ENCODE results near the gene ZNF470.
A peak's percentile ranks its signal among the peaks of the same experiment; 100 is the strongest.

ZNF470 gene

DNA sequence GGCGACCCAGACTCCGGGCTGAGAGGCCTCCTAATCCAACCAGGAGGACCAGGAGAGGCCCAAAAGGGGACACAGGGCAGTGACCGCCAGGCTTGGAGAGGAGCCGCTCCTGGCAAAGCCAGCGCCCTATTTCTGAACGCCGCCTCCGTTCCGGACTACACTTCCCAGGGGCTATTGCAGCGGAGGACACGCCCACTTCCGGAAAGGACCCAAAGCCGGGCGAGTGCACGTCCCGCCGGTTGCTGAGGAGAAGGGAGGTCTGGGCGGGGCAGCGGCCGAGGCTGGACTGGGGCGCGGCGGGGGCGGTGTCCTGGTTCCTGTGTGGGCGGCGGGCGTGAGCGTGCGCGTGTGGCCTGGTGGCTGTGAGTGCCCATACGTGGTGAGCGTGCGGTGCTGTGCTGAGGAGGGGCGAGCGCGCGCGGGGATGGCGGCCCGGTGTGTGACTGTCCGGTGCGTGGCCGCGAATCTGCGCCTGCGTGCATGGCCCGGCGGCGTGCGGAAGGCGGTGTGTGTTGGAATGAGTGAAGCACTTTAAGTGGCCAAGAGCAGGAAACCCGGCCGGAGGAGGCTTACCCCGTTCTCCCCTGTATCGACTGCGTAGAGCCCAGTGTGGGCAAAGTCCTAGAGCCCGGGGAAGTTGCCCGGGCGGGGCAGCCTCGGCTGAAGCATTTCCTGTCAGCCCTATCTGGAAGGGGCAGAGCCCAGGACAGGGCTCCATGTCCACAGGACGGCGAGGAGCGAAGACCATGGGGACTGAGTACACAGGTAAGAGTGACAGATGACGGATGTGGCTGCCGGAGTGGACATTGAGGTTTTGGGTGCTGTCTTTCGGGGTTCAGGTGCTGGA is at the start of gene ZNF470:
TSS of gene ZNF470 (plus strand) at position 195 of the 847 bp plus-strand sequence. CDS start 2,844 bp downstream, outside the sequence.
- peak; percentile 84 for DNase-seq (ENCODE audit: low read depth)

DNA sequence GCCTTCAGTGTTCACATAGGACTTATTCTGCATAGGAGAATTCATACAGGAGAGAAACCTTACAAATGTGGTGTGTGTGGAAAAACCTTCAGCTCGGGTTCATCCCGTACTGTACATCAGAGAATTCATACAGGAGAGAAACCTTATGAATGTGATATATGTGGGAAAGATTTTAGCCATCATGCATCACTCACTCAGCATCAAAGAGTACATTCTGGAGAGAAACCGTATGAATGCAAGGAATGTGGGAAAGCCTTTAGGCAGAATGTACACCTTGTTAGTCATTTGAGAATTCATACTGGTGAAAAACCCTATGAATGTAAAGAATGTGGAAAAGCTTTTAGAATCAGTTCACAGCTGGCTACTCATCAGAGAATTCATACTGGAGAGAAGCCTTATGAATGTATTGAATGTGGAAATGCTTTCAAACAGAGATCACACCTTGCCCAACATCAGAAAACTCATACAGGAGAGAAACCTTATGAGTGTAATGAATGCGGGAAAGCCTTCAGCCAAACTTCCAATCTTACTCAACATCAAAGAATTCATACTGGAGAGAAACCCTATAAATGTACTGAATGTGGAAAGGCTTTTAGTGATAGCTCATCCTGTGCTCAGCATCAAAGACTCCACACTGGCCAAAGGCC is 41.9 kb upstream of the ZNF470 start:
- DNase-seq (ENCODE audit: low read depth): no peak

DNA sequence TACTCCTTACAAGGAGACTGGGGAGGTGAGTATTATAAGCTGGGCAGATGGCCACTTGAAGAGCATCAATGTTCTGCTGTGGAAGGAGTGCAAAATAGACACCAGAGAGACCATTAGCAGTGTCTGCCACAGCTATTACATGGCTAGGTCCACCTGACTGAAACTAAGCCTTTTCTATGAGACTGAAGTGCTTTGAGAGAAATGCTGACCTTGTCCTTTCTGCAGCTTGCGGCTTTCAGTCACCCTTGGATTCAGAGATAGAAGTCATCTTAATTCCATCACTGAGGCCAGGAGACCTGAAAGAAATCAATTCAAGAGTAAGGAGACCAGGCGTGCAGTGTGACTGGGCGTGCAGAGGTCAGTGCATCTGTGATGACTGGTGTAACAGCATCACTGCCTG is 29.8 kb upstream of the ZNF470 start:
- DNase-seq (ENCODE audit: low read depth): no peak

DNA sequence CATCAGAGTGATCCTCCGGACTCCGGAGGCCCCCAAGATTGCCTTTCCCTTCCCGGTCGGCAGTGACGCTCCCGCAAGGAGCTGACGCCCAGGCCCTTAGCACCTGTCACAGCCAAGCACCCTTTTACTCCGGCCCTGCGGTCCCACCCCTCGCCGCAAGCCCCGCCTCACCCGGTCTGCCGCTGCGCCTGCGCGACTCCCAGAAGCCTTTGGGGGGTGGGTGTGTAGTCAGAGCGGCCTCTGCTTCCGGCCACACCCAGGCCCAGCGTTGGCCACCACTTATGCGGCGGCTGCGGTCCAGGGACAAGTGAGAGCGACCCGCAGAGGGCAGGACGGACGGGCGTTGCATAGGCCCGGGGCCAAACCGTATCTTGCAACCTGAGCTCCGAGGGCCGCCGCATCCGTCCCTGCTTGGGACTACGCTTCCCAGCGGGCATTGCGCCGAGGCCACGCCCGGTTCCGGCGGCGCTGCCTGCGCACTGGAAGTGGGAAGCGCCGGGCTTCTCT is 29.0 kb upstream of the ZNF470 start:
- peak; percentile 87 for DNase-seq (ENCODE audit: low read depth)

DNA sequence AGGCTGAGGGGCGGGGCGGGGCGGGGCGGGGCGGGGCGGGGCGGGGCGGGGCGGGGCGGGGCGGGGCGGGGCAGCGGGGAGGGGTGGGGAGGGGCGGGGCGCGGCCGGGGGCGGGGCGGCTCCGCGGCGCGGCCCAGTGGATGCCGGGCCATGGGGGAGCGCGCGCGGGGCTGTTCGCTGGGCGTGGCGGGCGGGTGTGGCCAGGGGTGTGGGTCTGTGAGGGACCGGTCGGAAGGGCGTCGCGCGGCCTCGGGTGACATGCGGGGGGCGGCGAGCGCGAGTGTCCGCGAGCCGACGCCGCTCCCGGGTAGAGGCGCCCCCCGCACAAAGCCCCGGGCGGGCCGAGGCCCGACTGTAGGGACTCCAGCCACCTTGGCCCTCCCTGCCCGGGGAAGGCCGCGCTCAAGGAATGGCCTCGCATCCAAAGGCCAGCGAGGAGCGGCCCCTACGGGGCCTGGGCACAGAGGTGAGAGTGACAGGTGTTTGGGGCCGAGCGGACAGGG is 28.5 kb upstream of the ZNF470 start, which contains the start of gene ZFP28:
TSS of gene ZFP28 (plus strand) at position 188 of the 503 bp plus-strand sequence. CDS start at position 259, 71 bp downstream.
- DNase-seq (ENCODE audit: low read depth): no peak

DNA sequence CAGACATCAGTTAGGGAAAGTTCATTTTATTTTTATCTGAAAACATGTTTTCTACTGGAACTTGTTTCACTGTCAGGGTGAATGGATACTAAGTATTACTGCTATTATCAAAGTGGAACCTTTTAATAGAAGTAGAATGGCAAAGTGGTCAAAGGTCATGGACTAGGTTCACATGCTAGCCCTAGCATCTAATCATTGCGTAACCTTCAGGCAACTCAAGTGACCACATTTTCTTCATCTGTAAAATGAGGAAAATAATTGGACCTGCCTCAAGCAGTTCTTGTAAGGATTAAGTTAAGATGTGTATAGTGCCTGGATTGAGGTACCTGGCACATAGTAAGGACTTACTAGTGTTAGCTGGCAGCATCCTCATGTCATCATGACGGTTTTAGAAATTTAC is 23.5 kb upstream of the ZNF470 start:
- no peak for DNase-seq (ENCODE audit: low read depth)

DNA sequence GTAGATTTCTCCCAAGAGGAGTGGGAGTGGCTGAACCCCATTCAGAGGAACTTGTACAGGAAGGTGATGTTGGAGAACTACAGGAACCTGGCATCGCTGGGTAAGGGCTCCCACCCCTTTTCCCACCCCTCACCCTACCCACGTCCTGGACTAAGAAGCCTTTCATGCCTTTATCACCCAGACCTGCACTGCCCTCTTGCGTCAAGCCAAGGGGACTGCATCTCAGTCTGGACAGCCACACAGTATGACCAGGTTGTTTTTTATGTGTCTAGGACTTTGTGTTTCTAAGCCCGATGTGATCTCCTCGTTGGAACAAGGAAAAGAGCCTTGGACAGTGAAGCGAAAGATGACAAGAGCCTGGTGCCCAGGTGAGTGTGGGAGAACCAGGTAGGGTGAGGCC is 19.7 kb upstream of the ZNF470 start:
- DNase-seq (ENCODE audit: low read depth): no peak

DNA sequence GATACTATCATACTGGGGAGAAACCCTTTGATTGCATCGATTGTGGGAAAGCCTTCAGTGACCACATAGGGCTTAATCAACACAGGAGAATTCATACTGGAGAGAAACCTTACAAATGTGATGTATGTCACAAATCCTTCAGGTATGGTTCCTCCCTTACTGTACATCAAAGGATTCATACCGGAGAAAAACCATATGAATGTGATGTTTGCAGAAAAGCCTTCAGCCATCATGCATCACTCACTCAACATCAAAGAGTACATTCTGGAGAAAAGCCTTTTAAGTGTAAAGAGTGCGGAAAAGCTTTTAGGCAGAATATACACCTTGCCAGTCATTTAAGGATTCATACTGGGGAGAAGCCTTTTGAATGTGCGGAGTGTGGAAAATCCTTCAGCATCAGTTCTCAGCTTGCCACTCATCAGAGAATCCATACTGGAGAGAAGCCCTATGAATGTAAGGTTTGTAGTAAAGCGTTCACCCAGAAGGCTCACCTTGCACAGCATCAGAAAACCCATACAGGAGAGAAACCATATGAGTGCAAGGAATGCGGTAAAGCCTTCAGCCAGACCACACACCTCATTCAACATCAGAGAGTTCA is 12.9 kb upstream of the ZNF470 start:
- no peak for DNase-seq (ENCODE audit: low read depth)

DNA sequence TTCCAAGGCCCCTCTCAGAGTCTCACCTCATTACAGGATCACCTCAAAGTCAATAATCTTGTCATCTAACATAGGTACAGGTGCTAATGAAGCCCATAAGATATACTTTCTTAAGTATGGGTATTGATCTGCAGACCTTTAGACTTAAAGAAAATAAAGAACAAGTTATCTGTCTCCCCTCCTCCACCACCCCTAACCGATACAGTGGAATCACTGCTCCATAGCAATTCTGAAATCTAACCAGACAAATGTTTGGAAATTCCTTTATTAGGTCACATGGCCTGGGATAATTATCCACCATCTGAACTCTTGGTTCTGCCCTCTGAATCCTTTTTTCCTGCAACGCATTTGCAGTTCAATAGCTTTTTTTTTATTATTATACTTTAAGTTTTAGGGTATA is 4.5 kb upstream of the ZNF470 start:
- no peak for DNase-seq (ENCODE audit: low read depth)

DNA sequence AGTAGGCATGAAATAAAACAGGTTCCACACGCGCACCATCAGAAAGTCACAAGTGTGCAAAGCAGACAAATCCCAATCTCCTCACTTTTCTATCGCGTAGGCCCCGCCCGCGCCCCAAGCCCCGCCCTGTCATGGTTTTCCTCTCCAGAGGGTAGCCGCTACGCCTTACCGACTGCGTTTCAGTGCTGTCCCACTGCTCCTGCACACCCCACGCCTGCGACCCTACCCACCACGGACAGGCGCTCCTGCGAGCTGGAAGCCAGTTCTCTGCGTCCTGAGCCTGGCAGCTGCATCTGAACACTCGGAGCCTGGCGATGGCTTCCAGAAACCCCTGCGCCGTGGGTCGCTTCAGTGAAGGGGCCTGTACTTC is 379 bp upstream of the ZNF470 start:
- no peak for DNase-seq (ENCODE audit: low read depth)

DNA sequence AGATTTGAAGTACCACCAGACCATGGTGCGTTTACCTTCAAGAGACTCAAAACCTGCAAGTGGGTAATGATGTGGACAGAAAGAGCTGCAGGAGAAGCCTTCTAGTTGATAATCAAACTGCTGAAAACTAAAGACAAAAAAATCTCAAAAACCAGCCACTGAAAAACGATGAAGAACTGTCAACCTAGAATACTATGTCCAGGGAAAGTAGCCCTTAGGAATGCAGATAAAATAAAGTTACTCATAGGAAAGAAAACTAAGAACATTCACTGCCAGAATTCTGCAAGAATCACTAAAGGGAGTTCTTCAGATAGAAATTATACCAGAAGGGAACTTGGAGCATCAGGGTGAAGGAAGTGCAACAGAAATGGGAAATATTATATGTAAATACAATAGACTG is 5.3 kb downstream of the ZNF470 start:
- DNase-seq (ENCODE audit: low read depth): no peak

DNA sequence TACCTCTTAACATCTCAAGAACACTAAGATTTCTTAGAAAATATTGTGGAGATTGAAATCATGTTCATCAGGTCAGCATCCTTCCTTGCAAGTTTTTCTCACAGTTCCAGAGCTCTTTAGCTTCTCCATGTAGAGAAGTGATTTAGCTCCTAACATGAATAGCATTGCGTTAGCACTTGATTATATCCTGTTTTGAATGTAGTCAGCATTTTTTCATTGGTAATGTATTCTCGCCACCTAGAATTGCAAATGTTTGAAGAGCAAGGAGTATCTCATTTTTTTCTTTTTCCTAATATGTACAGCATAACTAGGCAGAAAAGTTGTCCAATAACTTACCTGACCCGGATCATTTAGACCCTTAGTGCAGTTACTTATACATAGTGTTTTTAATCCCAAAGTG is 6.6 kb downstream of the ZNF470 start:
- no peak for DNase-seq (ENCODE audit: low read depth)

DNA sequence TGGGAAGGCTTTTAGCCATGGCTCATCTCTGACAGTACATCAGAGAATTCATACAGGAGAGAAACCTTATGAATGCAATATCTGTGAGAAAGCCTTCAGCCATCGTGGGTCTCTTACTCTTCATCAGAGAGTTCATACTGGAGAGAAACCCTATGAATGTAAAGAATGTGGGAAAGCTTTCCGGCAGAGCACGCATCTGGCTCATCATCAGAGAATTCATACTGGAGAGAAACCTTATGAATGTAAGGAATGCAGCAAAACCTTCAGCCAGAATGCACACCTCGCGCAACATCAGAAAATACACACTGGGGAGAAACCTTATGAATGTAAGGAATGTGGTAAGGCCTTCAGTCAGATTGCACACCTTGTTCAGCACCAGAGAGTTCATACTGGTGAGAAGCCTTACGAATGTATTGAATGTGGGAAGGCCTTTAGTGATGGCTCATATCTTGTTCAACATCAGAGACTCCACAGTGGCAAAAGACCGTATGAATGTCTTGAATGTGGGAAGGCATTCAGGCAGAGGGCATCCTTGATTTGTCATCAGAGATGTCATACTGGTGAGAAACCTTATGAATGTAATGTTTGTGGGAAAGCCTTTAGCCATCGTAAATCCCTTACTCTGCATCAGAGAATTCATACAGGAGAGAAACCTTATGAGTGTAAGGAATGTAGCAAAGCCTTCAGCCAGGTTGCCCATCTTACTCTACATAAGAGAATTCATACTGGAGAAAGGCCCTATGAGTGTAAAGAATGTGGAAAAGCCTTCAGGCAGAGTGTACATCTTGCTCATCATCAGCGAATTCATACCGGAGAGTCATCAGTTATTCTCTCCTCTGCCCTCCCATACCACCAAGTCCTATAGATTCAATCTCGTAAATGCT is 10.7 kb downstream of the ZNF470 start:
- no peak for DNase-seq (ENCODE audit: low read depth)

DNA sequence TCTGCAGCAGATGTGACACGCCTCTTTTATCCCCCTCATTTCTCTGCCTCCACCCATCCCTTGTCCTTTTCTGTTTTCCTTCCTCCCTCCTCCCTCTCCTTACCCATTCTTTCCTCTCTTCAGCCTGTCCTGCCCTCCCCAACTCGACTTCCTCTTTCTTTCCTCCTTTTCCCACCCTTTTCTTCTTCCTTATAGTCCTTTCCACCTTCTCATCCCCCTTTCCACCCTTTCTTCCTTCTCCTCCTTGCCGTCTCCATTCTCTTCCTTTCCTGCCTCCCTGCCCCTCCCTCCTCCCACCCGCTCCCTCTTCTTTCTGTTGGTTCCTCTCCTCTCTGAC is 27.1 kb downstream of the ZNF470 start:
- no peak for DNase-seq (ENCODE audit: low read depth)

DNA sequence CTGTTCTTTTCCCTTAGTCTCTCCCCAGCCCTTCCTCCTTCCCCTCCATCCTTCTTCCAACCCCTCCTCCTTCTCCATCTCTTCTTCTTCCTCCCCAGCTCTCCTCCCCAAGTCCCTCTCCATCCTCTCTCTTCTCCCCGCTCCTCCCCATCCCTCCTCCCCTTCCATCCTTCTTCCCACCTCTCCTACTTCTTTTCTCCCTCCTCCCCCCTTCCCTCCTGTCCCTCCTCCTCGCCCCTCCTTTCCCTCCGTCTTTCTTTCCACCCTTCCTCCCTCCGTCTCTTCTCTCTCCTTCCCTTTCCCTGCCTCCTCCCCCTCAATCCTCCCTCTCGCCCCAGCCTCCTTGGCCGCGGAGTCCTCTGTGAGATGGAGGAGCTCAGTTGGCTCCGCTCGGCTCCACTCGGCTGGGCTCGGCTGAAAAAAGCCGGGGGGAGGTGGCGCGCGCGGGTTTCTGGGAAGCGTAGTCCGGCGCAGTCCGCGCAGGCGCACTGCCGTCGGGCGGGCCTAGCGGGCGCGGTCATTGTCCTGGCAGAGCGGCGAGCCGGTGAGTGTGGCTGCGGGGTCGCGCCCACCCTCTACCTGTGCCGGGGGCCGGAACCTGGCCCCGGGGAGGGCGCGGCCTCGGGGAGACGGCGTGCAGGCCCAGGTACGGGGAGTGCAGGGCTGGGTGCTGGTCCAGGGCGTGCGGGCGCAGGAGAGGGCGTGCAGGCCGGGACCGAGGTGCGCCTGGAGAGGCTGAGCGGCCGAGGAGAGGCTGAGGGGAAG is 27.7 kb downstream of the ZNF470 start, which contains the start of gene ZNF71:
TSS of gene ZNF71 (plus strand) at position 520 of the 765 bp plus-strand sequence. CDS start 6,257 bp downstream, outside the sequence.
- peak; percentile 86 for DNase-seq (ENCODE audit: low read depth)

DNA sequence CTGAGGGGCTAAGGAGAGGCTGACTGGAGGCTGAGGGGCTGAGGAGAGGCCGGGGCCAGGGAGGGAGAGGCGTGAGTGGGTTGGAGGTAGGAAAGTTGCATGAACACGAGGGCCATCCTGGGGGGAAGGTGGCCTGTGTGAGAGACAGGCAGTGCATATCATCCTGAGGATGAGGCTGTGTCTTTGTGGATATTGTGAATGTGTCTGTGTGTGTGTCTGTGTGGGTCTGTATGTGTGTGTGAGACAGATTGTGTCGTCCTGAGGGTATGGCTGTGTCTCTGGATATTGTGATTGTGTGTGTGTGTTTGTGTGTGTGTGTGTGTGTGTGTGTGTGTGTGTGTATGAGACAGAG is 28.3 kb downstream of the ZNF470 start:
- DNase-seq (ENCODE audit: low read depth): no peak

DNA sequence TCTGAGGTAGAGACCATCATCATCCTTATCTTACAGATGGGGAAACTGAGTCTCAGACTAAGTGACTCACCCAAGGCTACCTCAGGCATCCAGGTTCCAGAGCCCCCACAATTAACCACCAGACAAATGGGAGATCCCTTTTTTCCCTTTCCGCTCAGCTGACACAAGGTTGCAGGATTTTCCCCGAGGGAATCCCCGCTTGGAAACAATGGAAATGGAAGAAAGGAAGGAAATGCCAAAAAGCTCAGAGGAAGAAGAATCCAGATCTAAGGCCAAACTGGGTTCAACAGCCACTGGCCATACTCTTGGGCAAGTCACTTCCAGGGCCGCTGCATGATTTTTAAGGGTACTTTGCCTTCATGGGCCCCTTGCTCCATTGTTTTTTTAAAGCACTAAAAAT is 29.4 kb downstream of the ZNF470 start:
- no peak for DNase-seq (ENCODE audit: low read depth)

DNA sequence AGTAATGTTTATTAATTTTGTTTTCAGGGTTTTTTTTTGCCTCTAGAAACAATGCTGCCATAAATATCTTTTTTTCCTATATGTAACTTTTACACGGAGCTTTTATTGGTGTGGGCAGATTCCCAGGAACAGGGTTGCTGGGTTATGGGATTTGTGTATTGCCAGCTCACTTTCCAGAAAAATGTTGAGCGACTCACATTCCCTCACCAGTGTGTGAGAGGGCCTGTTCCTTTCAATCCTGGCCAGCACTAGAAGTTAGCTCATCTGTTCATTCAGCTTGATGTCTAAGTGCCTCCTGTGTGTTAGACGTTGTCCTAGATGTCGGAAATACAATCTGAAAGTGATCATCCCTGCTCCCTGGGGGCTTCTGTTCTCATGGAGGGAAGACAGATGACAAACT is 30.4 kb downstream of the ZNF470 start:
- DNase-seq (ENCODE audit: low read depth): no peak

DNA sequence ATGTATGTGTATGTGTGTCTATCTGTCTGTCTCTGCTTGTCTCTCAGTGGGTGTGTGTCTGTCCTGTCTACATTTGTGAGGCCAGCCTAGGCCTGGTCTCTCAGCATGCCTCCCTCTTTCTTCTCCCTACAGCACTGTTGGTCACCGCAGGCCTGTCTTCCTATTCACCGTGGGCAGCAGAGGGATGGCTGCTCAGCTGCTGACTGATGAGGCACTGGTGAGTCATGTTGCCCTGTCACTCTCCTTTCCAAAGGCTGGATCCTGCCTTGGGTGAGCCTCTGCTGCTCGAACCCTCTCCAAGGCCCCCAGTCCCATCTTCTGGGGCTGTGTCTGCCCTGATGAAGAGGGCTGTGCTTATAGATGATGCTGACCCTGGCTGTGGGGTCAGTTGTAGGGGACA is 34.1 kb downstream of the ZNF470 start:
- DNase-seq (ENCODE audit: low read depth): no peak

DNA sequence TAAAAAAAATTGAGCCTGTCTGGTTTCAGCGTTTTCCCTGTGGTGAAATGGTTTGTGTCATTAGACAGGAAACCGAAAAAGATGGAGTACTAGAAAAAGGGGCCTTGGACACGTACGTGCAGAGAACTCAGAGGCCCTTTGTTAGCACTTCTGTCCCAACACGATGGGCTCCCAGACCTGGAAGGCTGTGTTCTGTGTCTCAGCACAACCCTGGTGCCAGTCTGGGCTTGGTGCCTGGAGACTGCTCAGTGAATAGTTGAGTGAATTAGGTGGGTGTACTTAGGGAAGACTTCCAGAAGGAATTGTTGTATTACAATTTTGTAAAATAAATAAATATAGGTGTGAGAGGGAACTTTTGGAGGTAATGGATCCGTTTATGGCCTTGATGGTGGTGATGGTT is 36.6 kb downstream of the ZNF470 start:
- no peak for DNase-seq (ENCODE audit: low read depth)
